ENCODE measurements around the gene POTEG.
"Not testable (repeated sequence)": the region's sequence is repeated elsewhere in the genome, so short reads cannot be mapped to it uniquely, and the experiment has no call there.

POTEG gene

DNA sequence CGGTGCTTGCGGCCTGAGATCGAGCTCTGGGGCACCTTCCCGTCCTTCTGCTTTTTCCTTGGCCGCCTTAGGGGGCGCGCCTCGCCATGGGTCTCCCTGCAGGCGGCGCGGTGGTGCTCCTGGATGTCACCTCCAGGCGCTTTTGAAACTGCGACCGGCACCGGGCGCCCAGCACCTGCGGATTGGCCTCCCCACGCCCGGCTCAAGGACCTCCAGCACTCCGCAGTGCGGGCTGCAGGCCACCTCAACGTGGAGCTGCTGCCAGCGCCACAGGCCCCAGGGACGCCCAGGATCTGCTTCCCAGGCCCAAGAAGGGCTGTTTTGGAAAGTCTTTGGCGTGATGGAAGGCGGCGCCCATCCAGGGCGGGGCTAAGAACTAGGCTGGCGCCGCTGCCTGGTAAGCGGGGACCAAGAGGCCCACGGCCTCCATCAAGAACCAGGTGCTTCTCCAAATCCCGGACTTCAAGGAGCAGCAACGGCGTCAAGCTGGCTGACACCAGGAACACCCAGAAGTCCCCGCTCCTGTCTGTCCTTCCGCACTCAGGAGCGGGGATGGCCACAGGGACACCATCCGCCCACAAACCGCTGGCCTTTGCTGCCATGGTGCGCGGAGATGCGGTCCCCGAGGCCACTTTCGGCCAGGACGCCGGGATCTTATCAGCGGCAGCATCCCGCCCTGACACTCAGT lies 61.2 kb downstream of the POTEG start:
- not testable (repeated sequence) for DNase-seq (ENCODE audit: low read depth)

DNA sequence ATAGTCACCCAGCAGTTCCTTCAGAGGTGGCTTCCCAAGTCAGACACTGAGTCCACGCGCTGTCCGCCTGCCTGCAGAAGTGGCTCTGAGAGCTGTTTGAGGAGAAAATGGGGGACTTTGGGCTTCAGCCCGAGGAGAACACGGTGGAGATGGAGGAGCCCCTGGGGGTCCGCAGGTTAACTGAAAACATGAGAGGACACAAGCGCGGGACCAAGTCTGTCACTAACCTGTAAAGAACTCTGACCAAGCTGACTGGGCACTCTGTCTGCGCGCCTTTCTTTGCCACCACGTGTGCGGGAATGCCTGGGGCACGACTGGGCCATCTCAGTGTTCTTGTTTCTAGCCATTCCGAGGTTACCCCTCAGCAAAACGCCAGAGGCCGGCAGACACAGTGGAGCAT lies 62.4 kb downstream of the POTEG start:
- not testable (repeated sequence) for DNase-seq (ENCODE audit: low read depth)

DNA sequence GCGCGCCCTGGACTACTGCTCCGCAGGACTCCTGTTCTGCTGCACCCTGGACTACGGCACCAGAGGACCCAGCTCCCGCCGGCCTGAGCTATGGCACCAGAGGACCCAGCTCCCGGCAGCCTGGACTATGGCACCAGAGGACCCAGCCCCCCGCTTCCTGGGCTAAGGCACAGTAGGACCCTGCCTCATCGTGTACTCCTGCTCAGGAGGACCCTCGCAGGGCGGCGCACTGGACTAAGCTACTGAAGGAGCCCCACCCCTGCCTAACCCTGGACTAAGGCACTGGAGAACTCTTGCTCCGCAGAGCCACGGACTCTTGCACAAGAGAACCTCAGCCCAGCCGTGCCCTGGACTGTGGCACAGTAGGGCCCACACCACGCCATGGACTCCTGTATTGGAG lies 71.3 kb downstream of the POTEG start:
- DNase-seq (ENCODE audit: low read depth) = not testable (repeated sequence)

DNA sequence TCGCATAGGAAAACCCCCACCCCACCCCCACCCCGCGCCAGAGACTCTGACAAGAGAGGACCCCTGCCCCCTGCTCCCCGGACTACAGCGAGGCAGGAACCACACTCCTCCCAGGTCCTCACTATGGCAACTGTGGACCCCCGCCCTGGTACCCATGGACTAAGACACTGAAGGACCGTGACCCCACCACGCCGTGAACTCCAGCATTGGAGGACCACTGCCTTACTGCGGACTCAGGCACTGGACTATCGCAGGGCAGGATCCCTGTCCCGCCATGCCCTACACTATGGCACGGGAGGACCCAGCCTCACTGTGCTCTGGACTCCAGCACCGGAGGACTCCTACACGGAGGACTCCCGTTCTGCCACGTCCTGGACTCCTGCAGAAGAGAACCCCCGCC lies 71.8 kb downstream of the POTEG start:
- DNase-seq (ENCODE audit: low read depth) = not testable (repeated sequence)

DNA sequence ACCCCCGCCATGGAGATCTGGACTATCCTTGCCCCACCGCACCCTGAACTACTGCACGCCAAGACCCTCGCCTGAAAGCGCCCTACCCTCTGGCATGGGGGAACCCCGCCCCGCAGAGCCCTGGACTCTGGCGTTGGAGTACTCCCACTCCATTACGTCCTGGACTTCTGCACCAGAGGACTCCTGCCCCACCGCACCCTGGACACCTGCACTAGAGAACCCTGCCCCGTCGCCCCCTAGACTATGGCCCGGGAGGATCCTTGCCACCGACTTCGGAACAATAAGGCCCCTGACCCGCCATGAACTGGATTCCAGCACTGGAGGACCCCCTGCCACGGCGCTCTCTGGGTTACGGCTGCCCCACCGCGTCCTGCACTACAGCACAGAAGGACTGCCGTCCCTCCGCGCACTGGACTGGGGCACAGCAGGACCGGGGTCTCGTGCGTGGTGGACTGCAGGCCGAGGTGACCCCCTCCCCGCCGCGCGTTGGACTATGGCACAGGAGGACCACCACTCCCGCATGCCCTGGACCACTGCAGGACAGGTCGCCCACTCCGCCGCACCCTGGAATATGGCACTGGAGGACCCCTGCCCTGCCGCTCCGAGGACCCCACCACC lies 72.4 kb downstream of the POTEG start:
- DNase-seq (ENCODE audit: low read depth) = not testable (repeated sequence)

DNA sequence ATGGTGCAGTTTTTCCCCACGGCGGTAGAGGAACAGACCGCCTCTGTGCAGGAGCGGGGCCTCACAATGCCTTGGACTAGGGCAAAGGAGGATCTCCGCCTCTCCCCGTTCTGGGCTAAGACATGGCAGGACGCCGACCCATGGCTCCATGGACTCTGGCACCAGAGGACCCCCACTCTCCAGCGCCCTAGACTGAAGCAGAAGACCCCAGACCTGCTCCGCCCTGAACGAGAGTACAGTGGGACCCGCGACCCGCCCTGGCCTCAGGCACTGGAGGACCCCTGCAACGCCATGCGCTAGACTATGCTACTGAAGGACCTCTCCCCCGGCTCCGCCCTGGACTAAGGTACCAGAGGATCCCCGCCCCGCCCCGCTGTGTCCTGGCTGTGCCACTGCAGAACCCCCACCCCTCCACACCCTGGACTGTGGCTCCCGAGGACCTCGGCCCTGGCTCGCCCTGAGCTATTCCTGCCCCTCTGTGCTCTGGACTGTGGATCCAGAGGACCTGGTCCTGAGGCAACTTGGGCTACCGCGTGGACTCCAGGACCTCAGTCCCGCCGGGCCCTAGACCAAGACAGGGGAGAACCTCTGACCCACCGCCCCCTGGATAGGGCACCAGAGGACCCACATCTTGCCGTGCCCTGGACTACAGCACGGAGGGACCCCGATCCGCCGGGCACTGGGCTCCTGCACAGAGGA lies 73.1 kb downstream of the POTEG start:
- DNase-seq (ENCODE audit: low read depth) = not testable (repeated sequence)

All from stimulated activated CD8-positive, alpha-beta memory T cell treated with anti-CD3 and anti-CD28 coated beads, Interleukin-15, amount 100 ng/mL, for 1 hour (primary cell).